GM12892 (cell line): ENCODE data around the gene NSL1.

Experiments used
- DNase-seq: peaks from one replicate; pipeline ENCODE4 v3.0.0; 2011; ENCODE audit not compliant: insufficient read length
- FAIRE-seq: peaks from 2 replicates; lab custom pipeline; 2011; peaks lifted over from hg19 to GRCh38; lab: Jason Lieb, UNC
- POLR2A ChIP-seq: IDR thresholded peaks from 2 replicates; pipeline ENCODE4 v1.6.1; 2011; ENCODE audit warnings: low read depth, low read length, control low read depth
- POLR2AphosphoS5 ChIP-seq: IDR thresholded peaks from 2 replicates; pipeline ENCODE4 v1.6.1; 2011; ENCODE audit warnings: low read depth, low read length, control low read depth
- TAF1 ChIP-seq: IDR thresholded peaks from 2 replicates; pipeline ENCODE4 v1.6.1; 2011; ENCODE audit warnings: low read depth, mild to moderate bottlenecking, control low read depth, low read length, borderline replicate concordance

Gene NSL1

GRCh38 chr1:212686591-212686990 is 105.0 kb downstream of the NSL1 start:
- no peak for FAIRE-seq

GRCh38 chr1:212686069-212686468 is 105.5 kb downstream of the NSL1 start:
- FAIRE-seq, result no peak
- no peak for TF ChIP-seq POLR2AphosphoS5
- no peak for TF ChIP-seq TAF1
- TF ChIP-seq POLR2A, result no peak

More at GRCh38 chr1:212686591-212686990, 105.0 kb downstream of the NSL1 start:
- TF ChIP-seq POLR2AphosphoS5, result no peak
- no peak for TF ChIP-seq TAF1
- no peak for TF ChIP-seq POLR2A
- DNase-seq, result no peak

DNA sequence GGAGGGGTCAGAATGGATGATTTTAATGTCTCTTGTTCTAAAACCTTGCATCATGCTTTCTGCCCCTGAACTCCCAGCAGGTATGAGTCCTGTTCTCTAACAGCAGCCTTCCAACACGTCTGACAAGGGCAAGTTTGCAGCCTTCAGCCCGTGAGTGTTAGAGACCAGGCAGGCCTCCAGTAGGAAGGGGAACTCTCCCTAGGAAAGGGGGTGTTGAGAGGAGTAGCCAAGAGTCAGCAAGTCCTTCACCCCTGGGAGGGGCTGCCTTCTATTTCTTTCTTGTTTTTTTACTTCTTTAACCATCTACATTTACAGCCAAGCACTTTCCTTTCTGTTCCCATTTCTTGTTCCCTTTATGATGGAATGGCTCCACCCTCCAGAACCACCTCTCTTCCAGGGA is 106.1 kb downstream of the NSL1 start:
- FAIRE-seq, result no peak
- no peak for TF ChIP-seq POLR2AphosphoS5
- TF ChIP-seq POLR2A, result no peak
- no peak for TF ChIP-seq TAF1

More at GRCh38 chr1:212686069-212686468, 105.5 kb downstream of the NSL1 start:
- DNase-seq, result no peak

DNA sequence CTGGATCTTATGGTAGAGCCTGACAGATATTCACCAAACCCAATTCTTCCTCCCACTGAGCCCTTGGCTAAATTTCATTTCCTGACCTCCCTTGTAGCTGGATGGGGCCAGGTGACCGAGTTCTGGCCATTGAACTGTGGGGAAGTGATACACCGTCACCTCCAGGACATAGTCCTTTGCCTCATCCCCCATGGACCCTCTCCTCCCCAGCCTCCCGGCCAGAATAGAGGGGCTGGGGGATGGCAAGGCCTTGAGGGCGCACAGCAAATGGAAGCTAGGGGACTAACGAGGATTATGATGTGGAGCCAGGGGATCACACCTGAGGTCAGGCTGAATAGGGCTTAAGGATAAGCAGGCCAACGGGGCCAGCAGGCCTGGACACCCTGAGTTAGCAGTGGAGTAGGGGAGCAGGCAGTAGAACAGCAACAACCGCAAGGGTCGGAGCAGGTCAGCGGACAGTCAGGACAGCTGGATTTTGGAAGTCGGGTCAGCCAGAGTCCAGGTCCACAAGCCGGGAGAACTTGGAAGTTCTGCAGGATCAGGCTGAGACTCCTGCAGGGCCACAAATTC is 107.0 kb downstream of the NSL1 start:
- TF ChIP-seq TAF1 (no peak), POLR2A (no peak), POLR2AphosphoS5 (no peak)
- no peak for FAIRE-seq

More for the DNA sequence above, 106.1 kb downstream of the NSL1 start:
- no peak for DNase-seq

GRCh38 chr1:212684076-212684475 is 107.5 kb downstream of the NSL1 start:
- no peak for TF ChIP-seq POLR2A
- TF ChIP-seq POLR2AphosphoS5, result no peak
- TF ChIP-seq TAF1, result no peak
- DNase-seq (no peak), FAIRE-seq (peak; percentile 87)

More for the DNA sequence above, 107.0 kb downstream of the NSL1 start:
- DNase-seq, result no peak

- TF ChIP-seq TAF1, result no peak
- TF ChIP-seq POLR2AphosphoS5, result peak; percentile 62
- peak; percentile 67 for TF ChIP-seq POLR2A
- peak; percentile 91 for FAIRE-seq
- DNase-seq, result peak; percentile 78
Measured at GRCh38 chr1:212683357-212683722, 108.2 kb downstream of the NSL1 start.

DNA sequence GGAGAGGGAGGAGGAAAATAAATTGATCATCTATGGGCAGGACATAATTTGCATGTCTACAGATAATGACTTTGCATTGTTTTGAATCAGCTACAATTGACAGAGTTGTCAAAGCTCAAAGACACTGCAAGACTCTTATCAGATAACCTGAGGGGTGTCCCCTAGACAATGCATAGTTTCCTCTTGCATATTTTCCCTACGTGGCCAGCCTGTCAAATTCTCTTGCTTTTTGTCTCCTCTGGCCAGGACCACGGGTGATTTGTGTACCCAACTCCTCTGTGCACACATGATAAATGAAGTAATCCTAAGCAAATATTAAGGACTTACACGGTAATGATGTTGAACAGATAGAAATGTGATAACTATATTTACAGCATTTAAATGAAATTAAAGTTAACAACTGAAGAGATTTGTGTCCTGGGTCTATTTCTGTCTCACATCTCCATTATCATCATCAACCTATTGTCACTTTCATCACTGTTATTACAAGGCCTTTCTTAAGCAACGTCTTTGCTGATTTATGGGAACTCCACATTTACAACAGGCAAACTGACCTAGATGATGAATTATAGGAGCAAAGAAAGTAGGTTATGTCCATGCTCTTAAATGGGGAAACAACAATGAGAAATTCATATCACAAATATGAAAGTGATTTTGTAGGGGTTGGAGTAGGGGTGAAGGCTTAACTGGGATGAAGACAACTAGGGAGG is 110.7 kb downstream of the NSL1 start:
- no peak for TF ChIP-seq POLR2AphosphoS5
- TF ChIP-seq TAF1, result no peak
- TF ChIP-seq POLR2A, result no peak
- DNase-seq (no peak), FAIRE-seq (peak; percentile 86)

- FAIRE-seq (peak; percentile 92), DNase-seq (no peak)
Measured at GRCh38 chr1:212678456-212679410, 112.8 kb downstream of the NSL1 start.

DNA sequence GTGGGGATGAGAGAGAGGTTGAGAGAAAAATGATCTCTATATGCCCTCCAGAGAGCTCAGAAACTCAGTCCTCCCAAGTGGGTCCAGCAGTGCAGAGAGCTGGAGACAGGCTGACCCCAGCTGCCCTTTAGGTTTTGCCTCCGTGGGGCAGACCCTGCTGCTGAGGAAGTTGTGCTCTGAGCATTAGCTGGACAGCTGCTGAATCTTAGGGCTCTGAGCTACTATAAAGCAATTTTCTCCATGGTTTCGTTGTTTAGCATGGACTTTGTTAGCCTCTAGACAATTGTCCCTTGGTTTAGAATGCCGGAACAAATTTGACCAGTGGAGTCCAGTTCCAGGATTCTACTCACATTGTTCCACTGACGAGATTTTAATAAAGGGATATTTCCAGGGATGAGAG is 114.0 kb downstream of the NSL1 start:
- DNase-seq, result no peak
- TF ChIP-seq TAF1, result no peak
- no peak for TF ChIP-seq POLR2AphosphoS5
- no peak for TF ChIP-seq POLR2A
- FAIRE-seq, result peak; percentile 17

More at GRCh38 chr1:212678456-212679410, 112.8 kb downstream of the NSL1 start:
- TF ChIP-seq POLR2AphosphoS5, result no peak
- peak; percentile 61; the same call in 1 of the 2 replicates for TF ChIP-seq POLR2A
- TF ChIP-seq TAF1, result 0 out of 2 replicates have a peak, but pooled peaks have one; percentile 1

DNA sequence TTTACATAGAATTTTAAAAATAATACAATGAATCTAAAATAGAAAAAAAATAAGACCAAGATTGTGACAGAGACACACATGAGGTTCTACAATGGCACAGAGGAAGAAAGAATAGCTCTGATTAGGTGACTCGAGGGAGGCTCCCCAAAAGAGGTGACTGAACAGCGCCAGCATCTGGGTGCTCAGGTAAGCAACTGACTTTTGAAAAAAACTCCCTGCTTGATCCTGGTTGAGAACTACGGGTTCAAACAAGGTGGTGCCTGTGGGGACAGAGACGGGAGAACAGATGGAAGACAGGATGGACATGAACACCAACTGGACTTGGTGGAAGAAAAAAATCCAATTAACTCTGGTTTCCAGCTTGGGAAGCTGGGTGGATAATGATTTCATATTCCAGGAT is 114.4 kb downstream of the NSL1 start:
- FAIRE-seq (no peak), DNase-seq (no peak)
- TF ChIP-seq TAF1 (no peak), POLR2A (no peak), POLR2AphosphoS5 (no peak)
